Fibroblast of upper back skin (primary cell): Measurements from ENCODE around the gene ALK.

Experiments
- DNase-seq: peaks from one replicate; pipeline ENCODE4 v3.0.0-alpha.2; 2013

The ALK gene

GRCh38 chr2:29706171-29706720, 215.1 kb downstream of the ALK start:
- DNase-seq = peak; percentile 62

- no peak for DNase-seq
Observed at GRCh38 chr2:29705616-29706015, 215.8 kb downstream of the ALK start.

- peak; percentile 32 for DNase-seq
Observed at GRCh38 chr2:29703336-29703735, 218.1 kb downstream of the ALK start.

DNA sequence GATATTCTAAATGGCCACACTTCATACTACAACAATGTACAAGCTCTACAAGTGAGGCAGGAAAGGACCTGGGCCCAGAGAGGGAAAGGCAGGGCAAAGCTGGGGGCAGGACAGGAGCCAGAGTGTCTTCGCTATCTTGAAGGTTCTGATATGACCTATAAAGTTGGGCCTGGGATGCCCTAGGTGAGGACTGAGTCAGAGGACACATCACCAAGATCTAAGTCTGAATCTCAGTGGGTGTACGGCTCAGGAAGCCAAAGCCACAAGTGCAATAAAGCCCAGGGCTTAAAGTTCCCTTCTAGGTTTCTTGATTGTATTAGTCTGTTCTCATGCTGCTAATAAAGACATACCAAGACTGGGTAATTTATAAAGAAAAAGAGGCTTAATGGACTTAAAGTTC, 219.1 kb downstream of the ALK start:
- DNase-seq = no peak

GRCh38 chr2:29700560-29700959, 220.8 kb downstream of the ALK start:
- DNase-seq = peak; percentile 87

- DNase-seq = no peak
Observed at GRCh38 chr2:29699045-29699444, 222.3 kb downstream of the ALK start.

DNA sequence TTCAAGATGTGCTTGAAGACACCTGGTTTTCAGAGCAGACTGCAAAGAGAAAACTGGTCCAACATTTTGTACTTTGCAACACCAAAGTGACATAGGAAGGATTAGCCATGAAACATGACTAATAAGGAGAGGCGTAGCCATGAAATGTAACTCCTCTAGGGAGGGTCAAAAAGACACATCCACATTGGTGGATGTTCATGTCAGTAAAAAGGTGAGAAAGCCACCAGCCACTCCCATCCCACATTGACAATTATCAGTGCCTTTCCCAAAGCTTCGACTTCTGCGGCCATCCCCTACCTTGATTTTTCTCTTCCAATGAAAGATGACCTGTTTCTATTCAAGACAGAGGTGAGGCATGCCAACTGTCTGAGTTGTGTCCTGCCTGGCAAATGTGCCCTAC, 223.2 kb downstream of the ALK start:
- DNase-seq = no peak

GRCh38 chr2:29697715-29698114, 223.7 kb downstream of the ALK start:
- no peak for DNase-seq

GRCh38 chr2:29697181-29697580, 224.2 kb downstream of the ALK start:
- DNase-seq = no peak

DNA sequence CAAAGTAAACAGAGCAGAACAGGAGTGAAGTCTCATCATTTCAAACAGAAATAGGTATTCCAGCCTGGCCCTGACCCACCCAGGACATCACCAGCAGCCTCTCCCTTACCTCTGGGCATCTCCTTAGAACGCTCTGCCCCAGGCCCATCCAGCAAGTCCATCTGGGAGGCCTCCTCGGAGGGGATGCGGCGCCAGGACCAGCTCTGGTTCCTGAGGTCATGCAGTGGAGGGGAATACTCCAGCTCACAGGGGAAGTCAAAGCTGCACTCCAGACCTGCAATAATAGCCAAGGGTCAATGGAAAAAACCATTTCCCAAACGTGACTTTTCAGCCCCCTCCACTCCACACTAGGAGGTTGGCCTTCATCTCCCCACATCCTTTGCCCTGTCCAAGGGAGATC, 226.6 kb downstream of the ALK start:
- no peak for DNase-seq

GRCh38 chr2:29691391-29691950, 229.9 kb downstream of the ALK start:
- no peak for DNase-seq

DNA sequence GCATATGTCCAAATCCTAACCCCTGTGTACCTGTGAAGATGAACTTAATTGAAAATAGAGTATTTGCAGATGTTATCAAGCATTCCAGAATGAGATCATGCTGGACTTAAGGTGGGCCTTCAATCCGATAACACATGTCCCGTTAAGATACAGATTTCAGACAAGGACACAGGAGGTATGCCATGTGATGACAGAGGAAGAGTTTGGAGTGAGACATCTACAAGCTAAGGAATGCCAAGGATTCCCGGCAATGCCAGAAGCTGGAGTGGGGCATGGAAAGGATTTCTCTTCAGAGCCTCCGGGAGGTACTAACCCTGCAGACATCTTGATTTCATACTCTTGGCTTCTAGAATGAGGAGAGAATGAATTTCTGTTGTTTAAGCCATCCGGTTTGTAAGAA, 231.7 kb downstream of the ALK start:
- DNase-seq = no peak

DNA sequence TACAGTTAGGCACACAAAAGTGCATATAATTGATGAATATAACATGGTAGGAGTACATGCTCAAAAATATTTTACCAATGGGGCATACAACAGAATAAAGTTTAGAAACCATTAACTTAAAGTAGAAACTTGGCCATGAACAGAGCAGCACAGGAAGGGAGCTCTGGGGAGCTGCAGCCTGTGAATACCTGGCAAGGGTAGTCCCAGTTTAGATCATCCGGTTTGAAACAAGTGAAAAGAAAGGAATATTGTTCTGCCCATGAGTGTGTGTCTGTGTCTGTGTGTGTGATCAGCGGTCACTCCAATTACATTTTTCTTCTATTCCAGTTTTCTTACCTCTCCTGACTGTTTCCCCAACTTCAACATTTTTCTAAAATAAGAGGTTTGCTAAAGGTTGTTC, 233.0 kb downstream of the ALK start:
- DNase-seq = no peak

GRCh38 chr2:29687121-29687520, 234.3 kb downstream of the ALK start:
- DNase-seq = no peak

GRCh38 chr2:29676886-29677453, 244.4 kb downstream of the ALK start:
- DNase-seq = no peak

GRCh38 chr2:29664578-29664977, 256.8 kb downstream of the ALK start:
- DNase-seq = no peak

- peak; percentile 94 for DNase-seq
Observed at GRCh38 chr2:29663268-29663667, 258.1 kb downstream of the ALK start.

- DNase-seq = peak; percentile 78
Observed at GRCh38 chr2:29662861-29663260, 258.5 kb downstream of the ALK start.

GRCh38 chr2:29660201-29660600, 261.2 kb downstream of the ALK start:
- DNase-seq = no peak

GRCh38 chr2:29659178-29659577, 262.2 kb downstream of the ALK start:
- DNase-seq = no peak

- DNase-seq = no peak
Observed at GRCh38 chr2:29657674-29658073, 263.7 kb downstream of the ALK start.

DNA sequence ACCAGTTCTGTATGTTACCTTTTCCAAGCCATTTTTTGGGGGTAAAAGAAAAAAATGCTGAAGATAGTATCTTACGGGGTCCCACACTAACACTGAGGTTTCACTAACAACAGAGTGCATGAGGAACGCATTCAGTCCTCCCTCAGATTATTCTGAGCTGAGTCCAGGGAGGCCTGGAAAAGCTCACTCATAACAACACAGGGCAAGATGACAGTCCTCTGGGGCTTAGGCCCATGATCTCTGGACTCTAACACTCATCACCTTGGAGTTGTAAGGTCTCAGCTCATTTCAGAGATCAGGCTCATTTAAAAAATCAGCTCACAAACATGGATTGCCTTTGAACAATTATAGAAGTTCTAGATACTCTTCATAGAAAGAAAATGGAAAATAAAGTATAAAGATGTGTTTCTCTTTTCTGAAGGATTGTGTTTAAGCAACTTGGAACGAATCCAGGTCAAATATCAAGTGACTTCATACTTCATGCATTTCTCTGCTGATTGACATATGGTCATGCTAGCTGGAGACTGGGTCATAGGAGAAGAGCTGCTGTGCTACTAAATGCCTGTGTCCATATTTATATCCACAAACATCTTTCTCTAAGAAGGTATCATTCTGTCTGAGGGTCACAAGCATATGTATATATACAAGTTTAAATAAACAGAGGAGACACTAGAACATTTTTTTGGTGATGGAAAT, 265.8 kb downstream of the ALK start:
- DNase-seq = peak; percentile 61

DNA sequence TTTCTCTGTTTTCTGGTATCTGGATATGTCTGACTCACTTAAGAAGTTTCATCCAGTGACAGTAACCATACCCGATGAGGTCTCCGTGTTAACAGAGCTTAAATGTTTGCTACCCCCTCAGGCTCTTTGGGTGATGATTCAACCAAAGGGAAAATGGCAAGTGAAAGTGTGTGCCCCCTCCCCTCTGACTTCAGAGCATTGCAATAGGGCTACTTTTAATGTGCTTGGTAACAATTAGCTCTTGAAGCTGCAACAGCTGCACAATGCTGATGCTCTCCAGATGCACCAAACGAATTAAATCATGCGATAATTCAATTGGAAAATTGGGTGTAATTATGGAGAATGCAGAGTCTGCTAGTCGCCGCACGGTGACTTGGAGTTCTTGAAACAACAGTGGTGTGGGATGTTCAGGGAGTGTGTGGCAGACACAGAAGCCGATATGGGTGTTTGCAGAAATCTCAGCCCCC, 270.7 kb downstream of the ALK start:
- peak; percentile 25 for DNase-seq

GRCh38 chr2:29644949-29645348, 276.4 kb downstream of the ALK start:
- no peak for DNase-seq
